ENCODE measurements around the gene BMP8A. TPM values are rescaled to one million over a fixed set of nuclear protein-coding genes. Genes with fewer than 3 reads are reported as not detected.
"Not testable (repeated sequence)": the region's sequence is repeated elsewhere in the genome, so short reads cannot be mapped to it uniquely, and the experiment has no call there.

Gene BMP8A
- polyA plus RNA-seq, 3 donors from 2014 or later, result not detected

- not testable (repeated sequence) for H3K4me1 Mint-ChIP-seq; H3K27me3 Mint-ChIP-seq (ENCODE audit: low read depth in 3 of 3); H3K4me3 Mint-ChIP-seq; DNase-seq; H3K9me3 Mint-ChIP-seq
- Mint-ChIP-seq H3K27ac (peak overlapping the region in 1 of 6 donors; percentile 17), H3K36me3 (peaks cover 15 to 47% (median 23%) of the 10 kb centered on the region in 3 donors)
These were observed 24.2 kb upstream of the BMP8A start for GRCh38 chr1:39467108-39467720.

- Mint-ChIP-seq H3K36me3 (peaks cover 5 to 44% (median 25%) of the 10 kb centered on the region in 3 donors), H3K9me3 (no peaks in the 10 kb centered on the region)
These were observed 22.3 kb upstream of the BMP8A start for GRCh38 chr1:39469150-39469549.

DNA sequence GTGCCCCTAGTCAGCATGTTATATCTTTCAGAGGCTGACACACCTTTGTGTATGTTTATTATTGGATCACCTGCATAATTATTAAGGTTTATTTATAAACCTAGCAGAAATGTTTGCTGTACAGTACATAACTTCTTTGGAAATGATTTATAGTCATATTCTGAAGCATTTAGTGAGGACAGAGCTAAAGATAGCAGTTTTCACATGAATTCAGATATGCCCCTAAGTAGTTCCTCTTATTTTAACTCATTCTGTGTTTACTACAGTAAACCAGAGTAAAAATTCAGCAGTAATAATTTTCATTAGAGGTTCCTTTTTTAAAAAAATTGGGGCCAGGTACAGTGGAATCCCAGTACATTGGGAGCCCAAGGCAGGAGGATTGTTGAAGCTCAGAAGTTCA, 21.4 kb upstream of the BMP8A start:
- Mint-ChIP-seq H3K9me3 (no peaks in the 10 kb centered on the region), H3K4me1 (no peaks in the 10 kb centered on the region), H3K27ac (no peak overlapping the region), H3K4me3 (no peak overlapping the region), H3K36me3 (peaks cover 10 to 40% (median 26%) of the 10 kb centered on the region in 3 donors), H3K27me3 (ENCODE audit: low read depth in 3 of 3) (peaks cover 0 to 4% (median 0%) of the 10 kb centered on the region in 3 donors)
- DNase-seq, result no peak

More at GRCh38 chr1:39469150-39469549, 22.3 kb upstream of the BMP8A start:
- peak overlapping the region in 2 of 6 donors; percentile 51 to 63 for H3K27ac Mint-ChIP-seq
- H3K4me1 Mint-ChIP-seq, result no peaks in the 10 kb centered on the region
- no peak overlapping the region for H3K4me3 Mint-ChIP-seq
- no peak for DNase-seq
- H3K27me3 Mint-ChIP-seq (ENCODE audit: low read depth in 3 of 3), result peaks cover 0 to 4% (median 0%) of the 10 kb centered on the region in 3 donors

- Mint-ChIP-seq H3K4me3 (no peak overlapping the region), H3K9me3 (no peaks in the 10 kb centered on the region), H3K27me3 (ENCODE audit: low read depth in 3 of 3) (peaks cover 0 to 6% (median 0%) of the 10 kb centered on the region in 3 donors), H3K27ac (no peak overlapping the region), H3K4me1 (no peaks in the 10 kb centered on the region), H3K36me3 (peaks cover 10 to 39% (median 21%) of the 10 kb centered on the region in 3 donors)
- no peak for DNase-seq
These were observed 18.6 kb upstream of the BMP8A start for GRCh38 chr1:39472826-39473225.

DNA sequence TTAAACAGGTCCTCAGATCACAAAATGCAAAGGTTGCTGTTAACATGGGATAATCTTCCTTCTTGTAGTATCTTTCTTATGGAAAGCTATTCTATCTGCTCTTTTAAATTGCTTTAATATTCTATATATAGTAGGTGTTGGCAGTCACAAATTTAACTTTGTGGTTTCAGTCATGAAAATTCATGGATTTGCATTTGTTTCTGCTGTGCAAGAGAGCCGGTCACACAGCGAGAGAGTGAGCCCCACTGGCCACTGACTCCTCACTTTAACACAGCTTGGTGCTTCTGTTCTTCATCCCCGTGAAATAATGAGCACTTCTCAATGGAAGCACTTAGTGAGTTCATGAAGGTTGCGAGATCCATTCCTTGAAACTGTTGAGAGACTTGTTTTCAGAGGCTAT, 18.1 kb upstream of the BMP8A start:
- H3K4me3 Mint-ChIP-seq, result no peak overlapping the region
- H3K27ac Mint-ChIP-seq, result no peak overlapping the region
- peaks cover 0 to 6% (median 0%) of the 10 kb centered on the region in 3 donors for H3K27me3 Mint-ChIP-seq (ENCODE audit: low read depth in 3 of 3)
- no peaks in the 10 kb centered on the region for H3K9me3 Mint-ChIP-seq
- no peaks in the 10 kb centered on the region for H3K4me1 Mint-ChIP-seq
- DNase-seq, result no peak
- H3K36me3 Mint-ChIP-seq, result peaks cover 10 to 39% (median 21%) of the 10 kb centered on the region in 3 donors

DNA sequence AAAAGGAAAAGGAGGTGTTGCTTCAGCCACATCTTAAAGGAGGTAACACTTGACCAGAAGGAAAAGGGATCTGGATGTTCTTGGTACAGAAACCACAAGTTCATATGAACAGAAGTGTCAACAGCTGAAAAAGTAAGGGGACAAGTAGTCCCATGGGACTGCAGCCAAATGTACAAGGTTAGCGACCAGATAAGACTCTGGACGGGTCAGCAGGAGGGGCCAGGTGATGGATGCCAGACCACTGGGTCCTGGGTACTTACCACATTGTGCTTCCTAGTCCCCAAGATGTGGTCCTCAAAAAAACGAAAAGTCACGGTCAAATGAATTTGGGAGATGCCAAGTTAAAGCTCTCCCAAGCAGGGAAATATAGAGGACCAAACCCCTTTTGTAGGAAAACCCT, 16.6 kb upstream of the BMP8A start:
- no peak overlapping the region for H3K4me3 Mint-ChIP-seq
- no peak for DNase-seq
- H3K36me3 Mint-ChIP-seq, result peaks cover 5 to 36% (median 21%) of the 10 kb centered on the region in 3 donors
- H3K4me1 Mint-ChIP-seq, result no peaks in the 10 kb centered on the region
- H3K9me3 Mint-ChIP-seq, result no peaks in the 10 kb centered on the region
- H3K27me3 Mint-ChIP-seq (ENCODE audit: low read depth in 3 of 3), result peaks cover 0 to 6% (median 0%) of the 10 kb centered on the region in 3 donors
- H3K27ac Mint-ChIP-seq, result peak overlapping the region in 1 of 6 donors; percentile 35

DNA sequence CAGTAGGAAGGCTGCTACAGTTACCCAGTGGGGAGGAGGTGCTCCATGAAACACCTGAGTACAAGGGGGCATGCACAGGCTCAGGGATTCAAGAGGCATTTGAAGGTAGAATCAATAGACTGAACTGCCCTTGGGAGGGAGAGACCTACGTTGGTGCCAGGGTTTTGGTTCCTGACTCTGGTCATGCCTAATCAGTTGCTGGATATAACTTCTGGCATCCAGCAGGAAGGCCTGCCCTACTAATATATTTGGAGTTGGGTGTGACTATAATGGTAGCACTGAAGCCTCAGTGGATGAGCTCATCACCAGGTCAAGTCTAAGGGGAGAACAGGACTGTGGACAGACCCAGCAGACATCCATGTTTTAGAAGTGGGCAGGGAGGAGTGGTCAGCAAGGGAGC, 15.9 kb upstream of the BMP8A start:
- not testable (repeated sequence) for H3K9me3 Mint-ChIP-seq; H3K4me1 Mint-ChIP-seq; DNase-seq; H3K27me3 Mint-ChIP-seq (ENCODE audit: low read depth in 3 of 3); H3K4me3 Mint-ChIP-seq
- H3K36me3 Mint-ChIP-seq, result peaks cover 5 to 38% (median 21%) of the 10 kb centered on the region in 3 donors
- H3K27ac Mint-ChIP-seq, result peak overlapping the region in 3 of 6 donors; percentile 2 to 45 (median 37)

GRCh38 chr1:39478126-39478915, 13.1 kb upstream of the BMP8A start:
- Mint-ChIP-seq H3K36me3 (peaks cover 5 to 43% (median 22%) of the 10 kb centered on the region in 3 donors), H3K9me3 (no peaks in the 10 kb centered on the region), H3K4me3 (no peak overlapping the region), H3K27me3 (ENCODE audit: low read depth in 3 of 3) (peaks cover 0 to 5% (median 0%) of the 10 kb centered on the region in 3 donors), H3K4me1 (no peaks in the 10 kb centered on the region), H3K27ac (peak overlapping the region in 2 of 6 donors; percentile 2 to 57)
- DNase-seq, result no peak

- H3K4me1 Mint-ChIP-seq, result no peaks in the 10 kb centered on the region
- H3K27ac Mint-ChIP-seq, result peak overlapping the region in 1 of 6 donors; percentile 23
- no peak for DNase-seq
- H3K36me3 Mint-ChIP-seq, result peaks cover 6 to 47% (median 19%) of the 10 kb centered on the region in 3 donors
- H3K9me3 Mint-ChIP-seq, result no peaks in the 10 kb centered on the region
- H3K27me3 Mint-ChIP-seq (ENCODE audit: low read depth in 3 of 3), result peaks cover 0 to 4% (median 0%) of the 10 kb centered on the region in 3 donors
- H3K4me3 Mint-ChIP-seq, result no peak overlapping the region
These were observed 10.1 kb upstream of the BMP8A start for GRCh38 chr1:39481289-39481688.

DNA sequence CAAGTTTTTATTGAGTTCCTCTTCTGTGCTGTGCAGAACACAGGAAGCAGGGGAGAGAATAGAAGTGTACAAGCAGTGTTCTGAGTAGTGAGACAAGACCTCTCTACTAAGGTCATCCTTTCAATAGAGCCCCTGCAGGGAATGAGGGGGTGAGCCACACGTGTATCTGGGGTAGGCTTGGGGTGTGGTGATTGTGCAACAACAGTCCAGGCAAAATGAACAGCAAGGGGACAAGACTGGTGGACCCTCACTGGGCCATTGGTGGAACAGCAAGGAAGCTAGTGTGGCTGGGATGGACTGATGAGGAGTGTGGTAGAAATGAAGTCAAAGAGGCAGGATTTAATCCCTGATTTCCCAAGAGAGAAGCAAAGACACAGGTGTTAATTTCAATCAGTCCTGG, 8.2 kb upstream of the BMP8A start:
- Mint-ChIP-seq H3K27ac (peak overlapping the region in 5 of 6 donors; percentile 7 to 70 (median 42)), H3K4me3 (no peak overlapping the region), H3K4me1 (no peaks in the 10 kb centered on the region), H3K9me3 (no peaks in the 10 kb centered on the region), H3K36me3 (peaks cover 6 to 54% (median 23%) of the 10 kb centered on the region in 3 donors), H3K27me3 (ENCODE audit: low read depth in 3 of 3) (peaks cover 0 to 9% (median 0%) of the 10 kb centered on the region in 3 donors)
- DNase-seq, result no peak

DNA sequence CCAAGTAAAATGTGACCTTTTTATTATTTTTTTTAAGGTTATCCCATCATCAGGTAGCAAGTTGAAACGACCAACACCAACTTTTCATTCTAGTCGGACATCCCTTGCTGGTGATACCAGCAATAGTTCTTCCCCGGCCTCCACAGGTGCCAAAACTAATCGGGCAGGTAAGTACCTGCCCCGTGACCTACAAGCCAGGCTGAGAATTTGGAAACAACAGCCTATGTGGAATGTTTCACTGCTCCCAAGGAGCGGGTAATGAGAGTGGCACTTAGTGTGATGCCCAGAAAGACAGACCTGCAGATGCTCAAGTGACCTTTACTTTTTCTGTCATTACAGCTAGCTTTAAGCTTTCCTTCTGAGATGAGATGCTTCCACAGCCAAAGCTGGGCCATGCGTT, 6.9 kb upstream of the BMP8A start:
- H3K4me1 Mint-ChIP-seq, result no peaks in the 10 kb centered on the region
- no peak overlapping the region for H3K4me3 Mint-ChIP-seq
- peaks cover 0 to 14% (median 5%) of the 10 kb centered on the region in 3 donors for H3K27me3 Mint-ChIP-seq (ENCODE audit: low read depth in 3 of 3)
- H3K9me3 Mint-ChIP-seq, result no peaks in the 10 kb centered on the region
- peaks cover 6 to 49% (median 18%) of the 10 kb centered on the region in 3 donors for H3K36me3 Mint-ChIP-seq
- no peak overlapping the region for H3K27ac Mint-ChIP-seq
- no peak for DNase-seq

DNA sequence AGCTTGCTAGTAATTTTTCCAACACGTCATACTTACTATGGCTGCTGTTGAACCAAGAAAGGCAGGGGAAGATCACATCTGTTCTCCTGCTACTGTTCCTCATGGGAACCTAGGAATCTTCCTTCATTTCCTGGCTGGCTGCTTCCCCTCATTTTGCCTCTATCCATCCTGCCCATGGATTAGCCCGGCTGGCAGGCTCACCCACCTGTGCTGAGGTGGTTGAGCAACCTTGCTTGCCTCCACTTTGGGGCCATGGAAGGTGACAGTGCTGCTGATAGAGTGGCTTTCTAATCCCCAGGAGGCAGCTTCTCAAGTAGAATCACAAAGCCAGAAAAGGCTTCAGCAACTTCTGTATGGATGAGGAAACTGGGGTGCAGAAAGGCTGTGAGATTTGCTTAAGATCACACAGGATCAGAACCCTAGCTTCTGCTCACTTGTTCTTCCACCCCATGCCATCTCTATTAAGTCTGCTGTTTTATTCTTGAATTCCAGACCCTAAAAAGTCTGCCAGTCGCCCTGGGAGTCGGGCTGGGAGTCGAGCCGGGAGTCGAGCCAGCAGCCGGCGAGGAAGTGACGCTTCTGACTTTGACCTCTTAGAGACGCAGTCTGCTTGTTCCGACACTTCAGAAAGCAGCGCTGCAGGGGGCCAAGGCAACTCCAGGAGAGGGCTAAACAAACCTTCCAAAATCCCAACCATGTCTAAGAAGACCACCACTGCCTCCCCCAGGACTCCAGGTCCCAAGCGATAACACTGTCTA, 6.2 kb upstream of the BMP8A start:
- Mint-ChIP-seq H3K36me3 (peaks cover 6 to 42% (median 18%) of the 10 kb centered on the region in 3 donors), H3K27me3 (ENCODE audit: low read depth in 3 of 3) (peaks cover 4 to 19% (median 10%) of the 10 kb centered on the region in 3 donors), H3K4me3 (no peak overlapping the region), H3K27ac (peak overlapping the region in 2 of 6 donors; percentile 43 to 81), H3K4me1 (peaks cover 0 to under 1% of the 10 kb centered on the region in 2 donors), H3K9me3 (no peaks in the 10 kb centered on the region)
- DNase-seq, result no peak

- peaks cover 6 to 22% (median 12%) of the 10 kb centered on the region in 3 donors for H3K36me3 Mint-ChIP-seq
- H3K27me3 Mint-ChIP-seq (ENCODE audit: low read depth in 3 of 3), result peaks cover 9 to 26% (median 13%) of the 10 kb centered on the region in 3 donors
- DNase-seq, result no peak
- no peak overlapping the region for H3K27ac Mint-ChIP-seq
- no peaks in the 10 kb centered on the region for H3K9me3 Mint-ChIP-seq
- no peak overlapping the region for H3K4me3 Mint-ChIP-seq
- H3K4me1 Mint-ChIP-seq, result peaks cover 0 to 11% of the 10 kb centered on the region in 2 donors
These were observed 3.4 kb upstream of the BMP8A start for GRCh38 chr1:39488012-39488545.
